HepG2 (cell line): ENCODE results near the gene ARRDC1. TPM values are rescaled to one million over a fixed set of nuclear protein-coding genes. Genes with fewer than 3 reads are reported as not detected.
A peak's percentile ranks its signal among the peaks of the same experiment; 100 is the strongest.

Source experiments
- CHD4 ChIP-seq: fragments of 200-600 bp; sonication (generic); IDR thresholded peaks from 2 replicates; pipeline ENCODE4 v1.7.0; 2017; ENCODE audit warnings: mild to moderate bottlenecking, low read length, borderline replicate concordance
- GATAD1 ChIP-seq: IDR thresholded peaks from 2 replicates; pipeline ENCODE4 v1.6.1; 2016; ENCODE audit warnings: missing genetic modification reagents, missing compliant biosample characterization
- RBFOX2 ChIP-seq: fragments of 200-400 bp; formaldehyde crosslinking; IDR thresholded peaks from 2 replicates; pipeline ENCODE4 v1.6.1; 2017; ENCODE audit warnings: low read depth, mild to moderate bottlenecking, low read length
- SMC3 ChIP-seq: IDR thresholded peaks from 2 replicates; pipeline ENCODE4 v1.6.1; 2011; ENCODE audit warnings: low read length, improper control_type of control experiment
- SUZ12 ChIP-seq: fragments of 150-350 bp; IDR thresholded peaks from 2 replicates; pipeline ENCODE4 v1.6.1; 2014; ENCODE audit warnings: low read depth, low read length
- TAF1 ChIP-seq: sonication (generic); formaldehyde crosslinking; IDR thresholded peaks from 2 replicates; pipeline ENCODE4 v1.4.0; 2020; ENCODE audit warnings: missing genetic modification reagents
- ZFP62 ChIP-seq: sonication (generic); formaldehyde crosslinking; IDR thresholded peaks from 2 replicates; pipeline ENCODE4 v1.4.0; 2020; ENCODE audit warnings: missing genetic modification reagents
- ZIK1 ChIP-seq: sonication (generic); formaldehyde crosslinking; IDR thresholded peaks from 2 replicates; pipeline ENCODE4 v1.5.0; 2020; ENCODE audit warnings: mild to moderate bottlenecking, low read depth, missing genetic modification reagents, borderline replicate concordance
- ZNF124 ChIP-seq: sonication (generic); formaldehyde crosslinking; IDR thresholded peaks from 2 replicates; pipeline ENCODE4 v1.4.0; 2020; ENCODE audit warnings: missing genetic modification reagents
- ZNF350 ChIP-seq: sonication (generic); formaldehyde crosslinking; IDR thresholded peaks from 2 replicates; pipeline ENCODE4 v1.4.0; 2020; ENCODE audit warnings: mild to moderate bottlenecking, low read depth, missing genetic modification reagents, borderline replicate concordance
- ZNF552 ChIP-seq: sonication (generic); formaldehyde crosslinking; IDR thresholded peaks from 2 replicates; pipeline ENCODE4 v1.9.0; 2022; ENCODE audit warnings: missing genetic modification reagents, mild to moderate bottlenecking, borderline replicate concordance
- ZNF891 ChIP-seq: sonication (generic); formaldehyde crosslinking; IDR thresholded peaks from 2 replicates; pipeline ENCODE4 v1.5.0; 2020; ENCODE audit warnings: mild to moderate bottlenecking, missing genetic modification reagents
- polyA plus RNA-seq, 8 experiments: library from polyadenylated mRNA; depleted of rRNA in 3 of 8; stranded (reverse) in 7 of 8; unstranded in 1 of 8; fragments of >200 nt; fragmentation: Illumina TruSeq in 4 of 8; extraction: Trizol in 4 of 8; gene quantifications; 2 replicates each; pipeline versions ENCODE4 v1.2.1 to v1.2.3, GENCODE V29; 2011 to 2016; ENCODE audit warnings: low read depth in 4 of 8, missing spikeins in 1 of 8, mixed read lengths in 1 of 8; ENCODE audit not compliant: insufficient read depth in 1 of 8
- total RNA-seq, 5 experiments: library from RNA; depleted of rRNA; stranded (reverse); fragments of >200 nt; fragmentation: Illumina TruSeq; extraction: Trizol; gene quantifications; 2 replicates each; pipeline ENCODE4 v1.2.3, GENCODE V29; 2016; ENCODE audit warnings: low read depth in 1 of 5
- TF ChIP-seq, protein P1 (sequence below): IDR thresholded peaks from 2 replicates; pipeline ENCODE4 v1.6.1; 2016
- TF ChIP-seq, protein P2 (sequence below): sonication (generic); formaldehyde crosslinking; IDR thresholded peaks from 2 replicates; pipeline ENCODE4 v1.4.0; 2020; ENCODE audit warnings: missing genetic modification reagents
- TF ChIP-seq, protein P3 (sequence below): fragments of 450-650 bp; IDR thresholded peaks from 2 replicates; pipeline ENCODE4 v1.6.1; 2017; ENCODE audit warnings: mild to moderate bottlenecking
- TF ChIP-seq, protein P4 (sequence below): sonication (generic); formaldehyde crosslinking; IDR thresholded peaks from 2 replicates; pipeline ENCODE4 v1.5.0; 2020; ENCODE audit warnings: missing genetic modification reagents
- TF ChIP-seq, protein P5 (sequence below): IDR thresholded peaks from 2 replicates; pipeline ENCODE4 v1.6.1; 2018; ENCODE audit warnings: missing genetic modification reagents
- TF ChIP-seq, protein P6 (sequence below): sonication (generic); formaldehyde crosslinking; IDR thresholded peaks from 2 replicates; pipeline ENCODE4 v1.5.0; 2020; ENCODE audit warnings: missing genetic modification reagents

The ARRDC1 gene
- total and polyA plus RNA-seq, 2 of the 13 experiments (the other 11 are each of a cell fraction or from before 2014, with no cell fraction given): 21.7 to 44.4 TPM

DNA sequence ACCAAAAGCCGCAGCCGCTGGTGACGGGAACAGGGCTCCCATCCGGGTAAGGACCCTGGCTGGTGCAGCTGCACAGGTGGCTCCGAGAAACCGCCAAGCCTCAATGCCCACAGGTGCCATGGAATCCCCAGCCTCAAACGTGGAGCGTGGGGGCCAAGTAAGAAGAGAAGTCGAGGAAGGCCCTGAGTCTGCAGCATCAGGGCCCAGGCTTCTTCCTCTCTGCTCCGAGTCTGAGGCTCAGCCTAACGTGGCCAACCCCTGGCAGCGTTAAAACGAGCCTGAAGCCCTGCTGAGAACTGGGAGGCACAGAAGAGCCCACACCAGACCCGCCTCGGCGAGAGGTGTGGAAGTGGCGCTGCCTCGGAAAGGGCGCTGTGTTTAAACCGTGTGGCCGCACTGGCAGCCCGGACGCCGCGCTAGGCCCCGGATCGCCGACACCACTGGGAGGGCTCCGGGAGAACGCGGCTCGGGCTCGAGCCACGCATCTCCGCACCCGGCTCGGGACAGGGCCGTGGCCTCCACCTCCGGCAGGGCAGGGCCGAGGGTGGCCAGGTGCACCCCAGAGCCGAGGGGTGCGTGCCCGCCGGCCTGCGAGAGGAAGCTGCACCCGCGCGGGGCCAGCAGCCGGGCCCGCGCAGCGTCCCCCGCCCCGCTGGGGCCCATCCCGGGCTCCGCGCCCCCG is 15.9 kb upstream of the ARRDC1 start (continued):
- TF ChIP-seq ZNF891 (CRISPR knock-in tag) (no peak; the same call in 1 of the 2 replicates), SMC3 (no peak), RBFOX2 (0 out of 2 replicates have a peak, but pooled peaks have one; percentile 43), GATAD1 (CRISPR knock-in tag) (no peak), ZNF124 (CRISPR knock-in tag) (no peak), ZFP62 (CRISPR knock-in tag) (no peak), ZIK1 (CRISPR knock-in tag) (no peak), CHD4 (no peak), TAF1 (CRISPR knock-in tag) (peak; percentile 28; the same call in 1 of the 2 replicates), ZNF552 (CRISPR knock-in tag) (no peak), ZNF350 (0 out of 2 replicates have a peak, but pooled peaks have one; percentile 22), SUZ12 (no peak)
- TF ChIP-seq, protein P1, sequence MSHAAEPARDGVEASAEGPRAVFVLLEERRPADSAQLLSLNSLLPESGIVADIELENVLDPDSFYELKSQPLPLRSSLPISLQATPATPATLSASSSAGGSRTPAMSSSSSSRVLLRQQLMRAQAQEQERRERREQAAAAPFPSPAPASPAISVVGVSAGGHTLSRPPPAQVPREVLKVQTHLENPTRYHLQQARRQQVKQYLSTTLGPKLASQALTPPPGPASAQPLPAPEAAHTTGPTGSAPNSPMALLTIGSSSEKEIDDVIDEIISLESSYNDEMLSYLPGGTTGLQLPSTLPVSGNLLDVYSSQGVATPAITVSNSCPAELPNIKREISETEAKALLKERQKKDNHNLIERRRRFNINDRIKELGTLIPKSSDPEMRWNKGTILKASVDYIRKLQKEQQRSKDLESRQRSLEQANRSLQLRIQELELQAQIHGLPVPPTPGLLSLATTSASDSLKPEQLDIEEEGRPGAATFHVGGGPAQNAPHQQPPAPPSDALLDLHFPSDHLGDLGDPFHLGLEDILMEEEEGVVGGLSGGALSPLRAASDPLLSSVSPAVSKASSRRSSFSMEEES (CRISPR knock-in tag): no peak
- TF ChIP-seq, protein P2, sequence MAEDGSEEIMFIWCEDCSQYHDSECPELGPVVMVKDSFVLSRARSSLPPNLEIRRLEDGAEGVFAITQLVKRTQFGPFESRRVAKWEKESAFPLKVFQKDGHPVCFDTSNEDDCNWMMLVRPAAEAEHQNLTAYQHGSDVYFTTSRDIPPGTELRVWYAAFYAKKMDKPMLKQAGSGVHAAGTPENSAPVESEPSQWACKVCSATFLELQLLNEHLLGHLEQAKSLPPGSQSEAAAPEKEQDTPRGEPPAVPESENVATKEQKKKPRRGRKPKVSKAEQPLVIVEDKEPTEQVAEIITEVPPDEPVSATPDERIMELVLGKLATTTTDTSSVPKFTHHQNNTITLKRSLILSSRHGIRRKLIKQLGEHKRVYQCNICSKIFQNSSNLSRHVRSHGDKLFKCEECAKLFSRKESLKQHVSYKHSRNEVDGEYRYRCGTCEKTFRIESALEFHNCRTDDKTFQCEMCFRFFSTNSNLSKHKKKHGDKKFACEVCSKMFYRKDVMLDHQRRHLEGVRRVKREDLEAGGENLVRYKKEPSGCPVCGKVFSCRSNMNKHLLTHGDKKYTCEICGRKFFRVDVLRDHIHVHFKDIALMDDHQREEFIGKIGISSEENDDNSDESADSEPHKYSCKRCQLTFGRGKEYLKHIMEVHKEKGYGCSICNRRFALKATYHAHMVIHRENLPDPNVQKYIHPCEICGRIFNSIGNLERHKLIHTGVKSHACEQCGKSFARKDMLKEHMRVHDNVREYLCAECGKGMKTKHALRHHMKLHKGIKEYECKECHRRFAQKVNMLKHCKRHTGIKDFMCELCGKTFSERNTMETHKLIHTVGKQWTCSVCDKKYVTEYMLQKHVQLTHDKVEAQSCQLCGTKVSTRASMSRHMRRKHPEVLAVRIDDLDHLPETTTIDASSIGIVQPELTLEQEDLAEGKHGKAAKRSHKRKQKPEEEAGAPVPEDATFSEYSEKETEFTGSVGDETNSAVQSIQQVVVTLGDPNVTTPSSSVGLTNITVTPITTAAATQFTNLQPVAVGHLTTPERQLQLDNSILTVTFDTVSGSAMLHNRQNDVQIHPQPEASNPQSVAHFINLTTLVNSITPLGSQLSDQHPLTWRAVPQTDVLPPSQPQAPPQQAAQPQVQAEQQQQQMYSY (CRISPR knock-in tag): no peak
- TF ChIP-seq, protein P3, sequence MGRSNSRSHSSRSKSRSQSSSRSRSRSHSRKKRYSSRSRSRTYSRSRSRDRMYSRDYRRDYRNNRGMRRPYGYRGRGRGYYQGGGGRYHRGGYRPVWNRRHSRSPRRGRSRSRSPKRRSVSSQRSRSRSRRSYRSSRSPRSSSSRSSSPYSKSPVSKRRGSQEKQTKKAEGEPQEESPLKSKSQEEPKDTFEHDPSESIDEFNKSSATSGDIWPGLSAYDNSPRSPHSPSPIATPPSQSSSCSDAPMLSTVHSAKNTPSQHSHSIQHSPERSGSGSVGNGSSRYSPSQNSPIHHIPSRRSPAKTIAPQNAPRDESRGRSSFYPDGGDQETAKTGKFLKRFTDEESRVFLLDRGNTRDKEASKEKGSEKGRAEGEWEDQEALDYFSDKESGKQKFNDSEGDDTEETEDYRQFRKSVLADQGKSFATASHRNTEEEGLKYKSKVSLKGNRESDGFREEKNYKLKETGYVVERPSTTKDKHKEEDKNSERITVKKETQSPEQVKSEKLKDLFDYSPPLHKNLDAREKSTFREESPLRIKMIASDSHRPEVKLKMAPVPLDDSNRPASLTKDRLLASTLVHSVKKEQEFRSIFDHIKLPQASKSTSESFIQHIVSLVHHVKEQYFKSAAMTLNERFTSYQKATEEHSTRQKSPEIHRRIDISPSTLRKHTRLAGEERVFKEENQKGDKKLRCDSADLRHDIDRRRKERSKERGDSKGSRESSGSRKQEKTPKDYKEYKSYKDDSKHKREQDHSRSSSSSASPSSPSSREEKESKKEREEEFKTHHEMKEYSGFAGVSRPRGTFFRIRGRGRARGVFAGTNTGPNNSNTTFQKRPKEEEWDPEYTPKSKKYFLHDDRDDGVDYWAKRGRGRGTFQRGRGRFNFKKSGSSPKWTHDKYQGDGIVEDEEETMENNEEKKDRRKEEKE: no peak
- TF ChIP-seq, protein P4, sequence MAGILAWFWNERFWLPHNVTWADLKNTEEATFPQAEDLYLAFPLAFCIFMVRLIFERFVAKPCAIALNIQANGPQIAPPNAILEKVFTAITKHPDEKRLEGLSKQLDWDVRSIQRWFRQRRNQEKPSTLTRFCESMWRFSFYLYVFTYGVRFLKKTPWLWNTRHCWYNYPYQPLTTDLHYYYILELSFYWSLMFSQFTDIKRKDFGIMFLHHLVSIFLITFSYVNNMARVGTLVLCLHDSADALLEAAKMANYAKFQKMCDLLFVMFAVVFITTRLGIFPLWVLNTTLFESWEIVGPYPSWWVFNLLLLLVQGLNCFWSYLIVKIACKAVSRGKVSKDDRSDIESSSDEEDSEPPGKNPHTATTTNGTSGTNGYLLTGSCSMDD: no peak
- TF ChIP-seq, protein P5, sequence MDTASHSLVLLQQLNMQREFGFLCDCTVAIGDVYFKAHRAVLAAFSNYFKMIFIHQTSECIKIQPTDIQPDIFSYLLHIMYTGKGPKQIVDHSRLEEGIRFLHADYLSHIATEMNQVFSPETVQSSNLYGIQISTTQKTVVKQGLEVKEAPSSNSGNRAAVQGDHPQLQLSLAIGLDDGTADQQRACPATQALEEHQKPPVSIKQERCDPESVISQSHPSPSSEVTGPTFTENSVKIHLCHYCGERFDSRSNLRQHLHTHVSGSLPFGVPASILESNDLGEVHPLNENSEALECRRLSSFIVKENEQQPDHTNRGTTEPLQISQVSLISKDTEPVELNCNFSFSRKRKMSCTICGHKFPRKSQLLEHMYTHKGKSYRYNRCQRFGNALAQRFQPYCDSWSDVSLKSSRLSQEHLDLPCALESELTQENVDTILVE (CRISPR knock-in tag): no peak
- TF ChIP-seq, protein P6, sequence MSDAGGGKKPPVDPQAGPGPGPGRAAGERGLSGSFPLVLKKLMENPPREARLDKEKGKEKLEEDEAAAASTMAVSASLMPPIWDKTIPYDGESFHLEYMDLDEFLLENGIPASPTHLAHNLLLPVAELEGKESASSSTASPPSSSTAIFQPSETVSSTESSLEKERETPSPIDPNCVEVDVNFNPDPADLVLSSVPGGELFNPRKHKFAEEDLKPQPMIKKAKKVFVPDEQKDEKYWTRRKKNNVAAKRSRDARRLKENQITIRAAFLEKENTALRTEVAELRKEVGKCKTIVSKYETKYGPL (CRISPR knock-in tag): no peak
